GM12872 (cell line): ENCODE measurements around the gene LUZP2.

Experiments
- TF ChIP-seq, protein P1 (sequence below): IDR thresholded peaks from 3 replicates; pipeline ENCODE4 v1.5.1; 2011; ENCODE audit warnings: low read depth, mild to moderate bottlenecking, low read length, moderate library complexity; ENCODE audit not compliant: insufficient read depth

Gene LUZP2

GRCh38 chr11:24628224-24628776, 131.4 kb downstream of the LUZP2 start:
- TF ChIP-seq, protein P1, sequence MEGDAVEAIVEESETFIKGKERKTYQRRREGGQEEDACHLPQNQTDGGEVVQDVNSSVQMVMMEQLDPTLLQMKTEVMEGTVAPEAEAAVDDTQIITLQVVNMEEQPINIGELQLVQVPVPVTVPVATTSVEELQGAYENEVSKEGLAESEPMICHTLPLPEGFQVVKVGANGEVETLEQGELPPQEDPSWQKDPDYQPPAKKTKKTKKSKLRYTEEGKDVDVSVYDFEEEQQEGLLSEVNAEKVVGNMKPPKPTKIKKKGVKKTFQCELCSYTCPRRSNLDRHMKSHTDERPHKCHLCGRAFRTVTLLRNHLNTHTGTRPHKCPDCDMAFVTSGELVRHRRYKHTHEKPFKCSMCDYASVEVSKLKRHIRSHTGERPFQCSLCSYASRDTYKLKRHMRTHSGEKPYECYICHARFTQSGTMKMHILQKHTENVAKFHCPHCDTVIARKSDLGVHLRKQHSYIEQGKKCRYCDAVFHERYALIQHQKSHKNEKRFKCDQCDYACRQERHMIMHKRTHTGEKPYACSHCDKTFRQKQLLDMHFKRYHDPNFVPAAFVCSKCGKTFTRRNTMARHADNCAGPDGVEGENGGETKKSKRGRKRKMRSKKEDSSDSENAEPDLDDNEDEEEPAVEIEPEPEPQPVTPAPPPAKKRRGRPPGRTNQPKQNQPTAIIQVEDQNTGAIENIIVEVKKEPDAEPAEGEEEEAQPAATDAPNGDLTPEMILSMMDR, result no peak

- TF ChIP-seq, protein P1, result no peak
Observed at GRCh38 chr11:24634606-24635160, 137.8 kb downstream of the LUZP2 start.

- TF ChIP-seq, protein P1, result no peak
Observed at GRCh38 chr11:24635588-24636290, 138.9 kb downstream of the LUZP2 start.

- TF ChIP-seq, protein P1, result no peak
Observed at GRCh38 chr11:24636291-24636629, 139.4 kb downstream of the LUZP2 start.

DNA sequence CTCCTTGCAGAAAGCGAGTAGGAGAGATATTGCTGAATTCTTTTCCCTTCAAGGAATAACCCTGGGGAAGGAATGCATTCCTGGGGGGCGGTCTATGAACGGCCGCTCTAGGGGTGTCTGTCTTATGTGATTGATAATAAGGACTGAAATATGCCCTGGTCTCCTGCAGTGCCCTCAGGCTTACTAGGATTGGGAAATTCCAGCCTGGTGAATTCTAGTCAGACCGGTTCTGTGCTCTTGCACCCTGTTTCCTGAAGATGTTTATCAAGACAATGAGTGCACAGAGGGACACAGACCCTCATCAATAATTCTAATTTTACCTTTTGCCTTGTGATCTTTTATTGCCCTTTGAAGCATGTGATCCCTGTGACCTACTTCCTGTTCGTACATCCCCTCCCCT, 140.7 kb downstream of the LUZP2 start:
- TF ChIP-seq, protein P1, result no peak

GRCh38 chr11:24642648-24643047, 145.8 kb downstream of the LUZP2 start:
- TF ChIP-seq, protein P1, result no peak

DNA sequence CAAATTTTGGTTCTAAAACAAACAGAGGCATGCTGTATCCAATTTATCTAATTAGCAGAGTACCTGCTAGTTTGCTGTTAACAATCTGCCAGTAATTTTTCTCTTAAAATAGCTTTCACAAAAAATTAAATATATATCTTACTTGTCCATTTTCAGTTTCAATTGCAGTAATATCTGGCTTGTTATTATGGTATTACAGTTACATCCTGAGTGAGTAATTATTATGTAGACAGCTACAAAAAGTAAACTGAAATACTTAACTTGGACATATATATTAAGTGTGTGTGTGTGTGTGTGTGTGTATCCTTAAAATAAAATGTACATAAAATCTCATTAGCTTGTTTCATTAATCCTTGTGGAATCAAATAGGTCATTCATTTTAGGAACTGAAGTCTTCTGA, 148.7 kb downstream of the LUZP2 start:
- TF ChIP-seq, protein P1, result no peak
